GM06990 (cell line): ENCODE measurements around the gene FAAP100.

Experiments used
- DNase-seq: peaks from one replicate; pipeline ENCODE4 v3.0.0-alpha.2; 2011; ENCODE audit not compliant: insufficient read length; ENCODE audit errors: extremely low read depth
- H3K27me3 ChIP-seq: replicated peaks from 2 replicates; pipeline ENCODE4 v1.6.0; 2011; ENCODE audit warnings: low read length; ENCODE audit not compliant: control insufficient read depth, insufficient read depth
- H3K36me3 ChIP-seq: 2 replicates; pipeline ENCODE4 v1.5.1; 2011; ENCODE audit warnings: low read length; ENCODE audit not compliant: control insufficient read depth, insufficient read depth
- H3K4me3 ChIP-seq: replicated peaks from 2 replicates; pipeline ENCODE4 v1.5.1; 2011; ENCODE audit warnings: low read depth, mild to moderate bottlenecking, control low read depth, low read length
- CTCF ChIP-seq: IDR thresholded peaks from 2 replicates; pipeline ENCODE4 v1.5.1; 2011; ENCODE audit warnings: low read length, control low read depth, mild to moderate bottlenecking, inconsistent platforms; ENCODE audit not compliant: insufficient read depth, poor library complexity, severe bottlenecking

The FAAP100 gene

GRCh38 chr17:81552244-81553017 is at the start of gene FAAP100:
Gene FAAP100 (minus strand): TSS chr17:81552353. CDS start chr17:81552330, 23 bp downstream.
- Histone ChIP-seq H3K36me3 (peaks cover 16% of the 10 kb centered on the region), H3K4me3 (peak within 1 kb of the TSS; percentile 87), H3K27me3 (no peaks in the 10 kb centered on the region)
- no peak for TF ChIP-seq CTCF
- DNase-seq, result peak; percentile 93

GRCh38 chr17:81601525-81602120 is 49.5 kb upstream of the FAAP100 start:
- peak; percentile 73 for TF ChIP-seq CTCF
- H3K4me3 ChIP-seq, result no peak overlapping the region
- no peak for DNase-seq
- H3K36me3 ChIP-seq, result peaks cover 13% of the 10 kb centered on the region
- H3K27me3 ChIP-seq, result no peaks in the 10 kb centered on the region

- no peak for DNase-seq
- H3K27me3 ChIP-seq, result no peaks in the 10 kb centered on the region
- no peak for TF ChIP-seq CTCF
- peaks cover 12% of the 10 kb centered on the region for H3K36me3 ChIP-seq
- H3K4me3 ChIP-seq, result no peak overlapping the region
Observed at GRCh38 chr17:81599719-81600486, 47.8 kb upstream of the FAAP100 start.

- no peak for TF ChIP-seq CTCF
- Histone ChIP-seq H3K36me3 (peaks cover 22% of the 10 kb centered on the region), H3K4me3 (no peak overlapping the region), H3K27me3 (no peaks in the 10 kb centered on the region)
- DNase-seq, result no peak
Observed at GRCh38 chr17:81593105-81593871, 41.1 kb upstream of the FAAP100 start.

GRCh38 chr17:81591971-81592370 is 39.8 kb upstream of the FAAP100 start:
- DNase-seq, result no peak
- TF ChIP-seq CTCF, result no peak
- H3K27me3 ChIP-seq, result no peaks in the 10 kb centered on the region
- H3K36me3 ChIP-seq, result peaks cover 24% of the 10 kb centered on the region
- H3K4me3 ChIP-seq, result no peak overlapping the region
